DOHH2 (cell line): ENCODE data around the gene GJA5.

ENCODE experiments used
- H3F3A ChIP-seq: fragments of 200-600 bp; sonication (generic), shearing (Covaris generic); 2 replicates; pipeline ENCODE4 v1.6.0; 2016; ENCODE audit warnings: antibody characterized with exemption, mild to moderate bottlenecking; ENCODE audit not compliant: control insufficient read depth, insufficient read depth
- H3K27ac ChIP-seq: fragments of 200-600 bp; sonication (generic); 2 replicates; pipeline ENCODE4 v1.5.1; 2014; ENCODE audit warnings: low read depth, mild to moderate bottlenecking, low read length, moderate library complexity
- H3K27me3 ChIP-seq: fragments of 200-600 bp; sonication (generic); 2 replicates; pipeline ENCODE4 v1.6.1; 2014; ENCODE audit warnings: mild to moderate bottlenecking, low read length, mixed read lengths; ENCODE audit not compliant: control insufficient read depth
- H3K36me3 ChIP-seq: fragments of 200-600 bp; sonication (generic); 2 replicates; pipeline ENCODE4 v1.6.1; 2014; ENCODE audit warnings: mild to moderate bottlenecking, low read length, moderate library complexity, mixed read lengths; ENCODE audit not compliant: control insufficient read depth
- H3K4me1 ChIP-seq: fragments of 200-600 bp; sonication (generic); 2 replicates; pipeline ENCODE4 v1.6.1; 2014; ENCODE audit warnings: mild to moderate bottlenecking, low read length, mixed read lengths; ENCODE audit not compliant: control insufficient read depth
- H3K4me2 ChIP-seq: fragments of 200-600 bp; sonication (generic); 2 replicates; pipeline ENCODE4 v1.6.0; 2014; ENCODE audit warnings: mild to moderate bottlenecking, low read length, moderate library complexity
- H3K4me3 ChIP-seq: fragments of 200-600 bp; sonication (generic); 2 replicates; pipeline ENCODE4 v1.5.1; 2014; ENCODE audit warnings: mild to moderate bottlenecking, low read length, mixed read lengths
- H3K79me2 ChIP-seq: fragments of 200-600 bp; sonication (generic); 2 replicates; pipeline ENCODE4 v1.6.1; 2014; ENCODE audit warnings: mild to moderate bottlenecking, low read length, mixed read lengths; ENCODE audit not compliant: control insufficient read depth
- H3K9me2 ChIP-seq: fragments of 200-600 bp; sonication (generic); replicated peaks from 2 replicates; pipeline ENCODE4 v1.6.1; 2014; ENCODE audit warnings: mild to moderate bottlenecking, low read length, mixed read lengths; ENCODE audit not compliant: control insufficient read depth
- H3K9me3 ChIP-seq: fragments of 200-600 bp; sonication (generic); 2 replicates; pipeline ENCODE4 v1.6.1; 2014; ENCODE audit warnings: antibody characterized with exemption, low read length, mixed read lengths; ENCODE audit not compliant: control insufficient read depth, insufficient read depth
- H4K20me1 ChIP-seq: fragments of 200-600 bp; sonication (generic); 2 replicates; pipeline ENCODE4 v1.6.0; 2014; ENCODE audit warnings: low read depth, mild to moderate bottlenecking, antibody characterized with exemption, low read length, moderate library complexity; ENCODE audit not compliant: control insufficient read depth, insufficient read depth
- CTCF ChIP-seq: fragments of 200-600 bp; sonication (generic); IDR thresholded peaks from one replicate; pipeline ENCODE4 v1.5.1; 2014; ENCODE audit warnings: antibody characterized with exemption, mild to moderate bottlenecking, low read depth, low read length; ENCODE audit not compliant: poor library complexity, severe bottlenecking
- EZH2phosphoT487 ChIP-seq: fragments of 200-600 bp; sonication (generic); IDR thresholded peaks from 2 replicates; pipeline ENCODE4 v1.6.1; 2017; ENCODE audit warnings: borderline replicate concordance, mild to moderate bottlenecking, antibody characterized with exemption, low read length, moderate library complexity, mixed read lengths

The GJA5 gene

GRCh38 chr1:147719029-147719698 is 41.2 kb downstream of the GJA5 start:
- H4K20me1 ChIP-seq: no peaks in the 10 kb centered on the region
- no peaks in the 10 kb centered on the region for H3K9me2 ChIP-seq
- peaks cover 5% of the 10 kb centered on the region; the same call in 1 of the 2 replicates for H3K27me3 ChIP-seq
- H3K79me2 ChIP-seq: no peaks in the 10 kb centered on the region
- H3F3A ChIP-seq: no peaks in the 10 kb centered on the region
- peaks cover 11% of the 10 kb centered on the region; the same call in 1 of the 2 replicates for H3K9me3 ChIP-seq
- H3K27ac ChIP-seq: no peak overlapping the region
- H3K36me3 ChIP-seq: no peaks in the 10 kb centered on the region
- no peak for TF ChIP-seq CTCF
- no peak overlapping the region for H3K4me3 ChIP-seq
- H3K4me2 ChIP-seq: no peak overlapping the region
- no peaks in the 10 kb centered on the region for H3K4me1 ChIP-seq

- no peaks in the 10 kb centered on the region for H3K79me2 ChIP-seq
- H3F3A ChIP-seq: no peaks in the 10 kb centered on the region
- no peak overlapping the region for H3K4me2 ChIP-seq
Measured at GRCh38 chr1:147717706-147718097, 42.7 kb downstream of the GJA5 start.

GRCh38 chr1:147717051-147717705 is 43.2 kb downstream of the GJA5 start:
- Histone ChIP-seq H3K4me2 (no peak overlapping the region), H3K79me2 (no peaks in the 10 kb centered on the region), H3K9me2 (no peaks in the 10 kb centered on the region), H3K27ac (no peak overlapping the region), H3K9me3 (peaks cover 11% of the 10 kb centered on the region; the same call in 1 of the 2 replicates), H3F3A (no peaks in the 10 kb centered on the region), H3K4me3 (no peak overlapping the region), H3K4me1 (no peaks in the 10 kb centered on the region), H3K27me3 (peaks cover 5% of the 10 kb centered on the region; the same call in 1 of the 2 replicates), H3K36me3 (no peaks in the 10 kb centered on the region), H4K20me1 (no peaks in the 10 kb centered on the region)
- TF ChIP-seq EZH2phosphoT487: no peak
- TF ChIP-seq CTCF: no peak

More at GRCh38 chr1:147717706-147718097, 42.7 kb downstream of the GJA5 start:
- Histone ChIP-seq H3K4me3 (no peak overlapping the region), H3K36me3 (no peaks in the 10 kb centered on the region), H3K27me3 (peaks cover 5% of the 10 kb centered on the region; the same call in 1 of the 2 replicates), H3K27ac (no peak overlapping the region), H4K20me1 (no peaks in the 10 kb centered on the region), H3K9me2 (no peaks in the 10 kb centered on the region), H3K9me3 (peaks cover 11% of the 10 kb centered on the region; the same call in 1 of the 2 replicates), H3K4me1 (no peaks in the 10 kb centered on the region)
- TF ChIP-seq CTCF (no peak), EZH2phosphoT487 (no peak)
